ENCODE results near the gene B3GNT3. TPM values are rescaled to one million over a fixed set of nuclear protein-coding genes. Genes with fewer than 3 reads are reported as not detected.

The B3GNT3 gene
- total RNA-seq, 1 experiment from 2014 or later, result 22.2 TPM

DNA sequence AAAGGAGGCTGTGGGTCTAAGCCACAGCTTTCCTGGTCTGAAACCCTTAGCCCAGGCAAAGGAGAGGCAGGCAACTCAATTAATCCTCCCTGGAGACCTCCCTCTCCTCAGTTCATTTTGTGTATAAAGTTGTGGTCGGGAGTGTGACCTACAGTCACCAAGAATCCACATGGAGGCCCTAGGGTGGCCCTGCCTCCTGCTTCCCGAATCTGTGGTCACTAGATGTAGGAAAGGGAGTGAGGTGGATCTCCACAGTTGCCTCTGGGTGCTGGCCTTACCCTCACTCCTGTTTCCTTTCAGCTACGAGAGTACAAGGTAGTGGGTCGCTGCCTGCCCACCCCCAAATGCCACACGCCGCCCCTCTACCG is 66.0 kb downstream of the B3GNT3 start:
- no TSS peak for BruUV-seq (replicated peaks)
- RAD21 ChIA-PET (ENCODE audit: low non-redundant PET in 1 of 2, low total read pairs in 2 of 2, uncharacterized antibody in 2 of 2, unreplicated experiment in 2 of 2), result no interaction called here
- Histone ChIP-seq H3K27ac (ENCODE audit: low read depth, low read length) (peak overlapping the region; percentile 84), H4K20me1 (ENCODE audit: insufficient read depth) (peaks cover 17% of the 10 kb centered on the region; the same call in 1 of the 2 replicates), H3K79me2 (ENCODE audit: insufficient read depth, low read length) (peaks cover 41% of the 10 kb centered on the region), H3K9me3 (ENCODE audit: control insufficient read depth in 1 of 2, insufficient read depth in 1 of 2, low read depth in 1 of 2, low read length in 2 of 2) (no peaks in the 10 kb centered on the region), H3K9me2 (ENCODE audit: insufficient read depth) (no peaks in the 10 kb centered on the region), H3K27me3 (ENCODE audit: insufficient read depth, low read length) (no peaks in the 10 kb centered on the region), H3K4me1 (ENCODE audit: control insufficient read depth in 1 of 2, insufficient read depth in 2 of 2, low read length in 2 of 2) (peaks cover 36 to 59% of the 10 kb centered on the region in 2 experiments), H3K4me3 (replicated peaks in 1 of 2; ENCODE audit: low read depth in 1 of 2, low read length in 2 of 2) (peak overlapping the region; percentile 82 to 93), H2AFZ (ENCODE audit: low read depth, low read length, poor library complexity, severe bottlenecking) (no peak overlapping the region), H3K9ac (ENCODE audit: low read length) (peak overlapping the region; percentile 100), H3K4me2 (ENCODE audit: low read length) (peak overlapping the region; percentile 92), H3K36me3 (ENCODE audit: control insufficient read depth in 1 of 2, insufficient read depth in 2 of 2, low read length in 2 of 2) (peaks cover 20 to 46% of the 10 kb centered on the region in 2 experiments)
- intact Hi-C loops (cut with micrococcal nuclease), result no loop called here
- ATAC-seq (no peak), DNase-seq (ENCODE audit: low read depth, low spot score) (no peak)
- TF ChIP-seq ZFX (IDR thresholded peaks at IDR 0.05), result no peak
- no peak for TF ChIP-seq RAD21 (IDR thresholded peaks at IDR 0.05; ENCODE audit: low read depth)
- TF ChIP-seq CBX3 (IDR thresholded peaks at IDR 0.05; ENCODE audit: low read depth), result no peak
- no peak for TF ChIP-seq SIN3A (IDR thresholded peaks at IDR 0.05; ENCODE audit: low read depth)
- TF ChIP-seq, protein P1, sequence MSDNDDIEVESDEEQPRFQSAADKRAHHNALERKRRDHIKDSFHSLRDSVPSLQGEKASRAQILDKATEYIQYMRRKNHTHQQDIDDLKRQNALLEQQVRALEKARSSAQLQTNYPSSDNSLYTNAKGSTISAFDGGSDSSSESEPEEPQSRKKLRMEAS (IDR thresholded peaks at IDR 0.05), result no peak
- TF ChIP-seq, protein P2, sequence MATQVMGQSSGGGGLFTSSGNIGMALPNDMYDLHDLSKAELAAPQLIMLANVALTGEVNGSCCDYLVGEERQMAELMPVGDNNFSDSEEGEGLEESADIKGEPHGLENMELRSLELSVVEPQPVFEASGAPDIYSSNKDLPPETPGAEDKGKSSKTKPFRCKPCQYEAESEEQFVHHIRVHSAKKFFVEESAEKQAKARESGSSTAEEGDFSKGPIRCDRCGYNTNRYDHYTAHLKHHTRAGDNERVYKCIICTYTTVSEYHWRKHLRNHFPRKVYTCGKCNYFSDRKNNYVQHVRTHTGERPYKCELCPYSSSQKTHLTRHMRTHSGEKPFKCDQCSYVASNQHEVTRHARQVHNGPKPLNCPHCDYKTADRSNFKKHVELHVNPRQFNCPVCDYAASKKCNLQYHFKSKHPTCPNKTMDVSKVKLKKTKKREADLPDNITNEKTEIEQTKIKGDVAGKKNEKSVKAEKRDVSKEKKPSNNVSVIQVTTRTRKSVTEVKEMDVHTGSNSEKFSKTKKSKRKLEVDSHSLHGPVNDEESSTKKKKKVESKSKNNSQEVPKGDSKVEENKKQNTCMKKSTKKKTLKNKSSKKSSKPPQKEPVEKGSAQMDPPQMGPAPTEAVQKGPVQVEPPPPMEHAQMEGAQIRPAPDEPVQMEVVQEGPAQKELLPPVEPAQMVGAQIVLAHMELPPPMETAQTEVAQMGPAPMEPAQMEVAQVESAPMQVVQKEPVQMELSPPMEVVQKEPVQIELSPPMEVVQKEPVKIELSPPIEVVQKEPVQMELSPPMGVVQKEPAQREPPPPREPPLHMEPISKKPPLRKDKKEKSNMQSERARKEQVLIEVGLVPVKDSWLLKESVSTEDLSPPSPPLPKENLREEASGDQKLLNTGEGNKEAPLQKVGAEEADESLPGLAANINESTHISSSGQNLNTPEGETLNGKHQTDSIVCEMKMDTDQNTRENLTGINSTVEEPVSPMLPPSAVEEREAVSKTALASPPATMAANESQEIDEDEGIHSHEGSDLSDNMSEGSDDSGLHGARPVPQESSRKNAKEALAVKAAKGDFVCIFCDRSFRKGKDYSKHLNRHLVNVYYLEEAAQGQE (IDR thresholded peaks at IDR 0.05; ENCODE audit: low read depth), result no peak
- no peak for TF ChIP-seq POLR2AphosphoS5 (IDR thresholded peaks at IDR 0.05; ENCODE audit: low read depth, low read length)
- TF ChIP-seq, protein P3, sequence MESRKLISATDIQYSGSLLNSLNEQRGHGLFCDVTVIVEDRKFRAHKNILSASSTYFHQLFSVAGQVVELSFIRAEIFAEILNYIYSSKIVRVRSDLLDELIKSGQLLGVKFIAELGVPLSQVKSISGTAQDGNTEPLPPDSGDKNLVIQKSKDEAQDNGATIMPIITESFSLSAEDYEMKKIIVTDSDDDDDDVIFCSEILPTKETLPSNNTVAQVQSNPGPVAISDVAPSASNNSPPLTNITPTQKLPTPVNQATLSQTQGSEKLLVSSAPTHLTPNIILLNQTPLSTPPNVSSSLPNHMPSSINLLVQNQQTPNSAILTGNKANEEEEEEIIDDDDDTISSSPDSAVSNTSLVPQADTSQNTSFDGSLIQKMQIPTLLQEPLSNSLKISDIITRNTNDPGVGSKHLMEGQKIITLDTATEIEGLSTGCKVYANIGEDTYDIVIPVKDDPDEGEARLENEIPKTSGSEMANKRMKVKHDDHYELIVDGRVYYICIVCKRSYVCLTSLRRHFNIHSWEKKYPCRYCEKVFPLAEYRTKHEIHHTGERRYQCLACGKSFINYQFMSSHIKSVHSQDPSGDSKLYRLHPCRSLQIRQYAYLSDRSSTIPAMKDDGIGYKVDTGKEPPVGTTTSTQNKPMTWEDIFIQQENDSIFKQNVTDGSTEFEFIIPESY (IDR thresholded peaks at IDR 0.05; ENCODE audit: extremely low read depth, insufficient replicate concordance, low read length), result no peak
- no peak for TF ChIP-seq EZH2 (IDR thresholded peaks at IDR 0.05)
- TF ChIP-seq TCF7L2 (IDR thresholded peaks at IDR 0.05; ENCODE audit: borderline replicate concordance, extremely low read depth, insufficient read depth, insufficient read length), result no peak
- no peak for TF ChIP-seq YY1 (IDR thresholded peaks at IDR 0.05; ENCODE audit: extremely low read depth, insufficient replicate concordance, low read depth, low read length)
- TF ChIP-seq CEBPB (IDR thresholded peaks at IDR 0.05; ENCODE audit: low read depth), result no peak
- TF ChIP-seq POLR2A (IDR thresholded peaks at IDR 0.05; ENCODE audit: borderline replicate concordance, extremely low read depth, insufficient read depth, insufficient read length), result no peak
- TF ChIP-seq SRF (IDR thresholded peaks at IDR 0.05; ENCODE audit: low read depth), result no peak
- no peak for TF ChIP-seq JUND (IDR thresholded peaks at IDR 0.05)
- TF ChIP-seq, protein P4, sequence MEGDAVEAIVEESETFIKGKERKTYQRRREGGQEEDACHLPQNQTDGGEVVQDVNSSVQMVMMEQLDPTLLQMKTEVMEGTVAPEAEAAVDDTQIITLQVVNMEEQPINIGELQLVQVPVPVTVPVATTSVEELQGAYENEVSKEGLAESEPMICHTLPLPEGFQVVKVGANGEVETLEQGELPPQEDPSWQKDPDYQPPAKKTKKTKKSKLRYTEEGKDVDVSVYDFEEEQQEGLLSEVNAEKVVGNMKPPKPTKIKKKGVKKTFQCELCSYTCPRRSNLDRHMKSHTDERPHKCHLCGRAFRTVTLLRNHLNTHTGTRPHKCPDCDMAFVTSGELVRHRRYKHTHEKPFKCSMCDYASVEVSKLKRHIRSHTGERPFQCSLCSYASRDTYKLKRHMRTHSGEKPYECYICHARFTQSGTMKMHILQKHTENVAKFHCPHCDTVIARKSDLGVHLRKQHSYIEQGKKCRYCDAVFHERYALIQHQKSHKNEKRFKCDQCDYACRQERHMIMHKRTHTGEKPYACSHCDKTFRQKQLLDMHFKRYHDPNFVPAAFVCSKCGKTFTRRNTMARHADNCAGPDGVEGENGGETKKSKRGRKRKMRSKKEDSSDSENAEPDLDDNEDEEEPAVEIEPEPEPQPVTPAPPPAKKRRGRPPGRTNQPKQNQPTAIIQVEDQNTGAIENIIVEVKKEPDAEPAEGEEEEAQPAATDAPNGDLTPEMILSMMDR (IDR thresholded peaks at IDR 0.05 in 2 of 3, conservative IDR thresholded peaks at IDR 0.05 in 1 of 3; ENCODE audit: borderline replicate concordance in 1 of 3, insufficient read depth in 1 of 3, low read depth in 2 of 3, low read length in 2 of 3), result no peak
- no peak for TF ChIP-seq ZNF274 (IDR thresholded peaks at IDR 0.05; ENCODE audit: low read depth, low read length)
- TF ChIP-seq EGR1 (IDR thresholded peaks at IDR 0.05; ENCODE audit: low read depth), result no peak
- TF ChIP-seq, protein P5, sequence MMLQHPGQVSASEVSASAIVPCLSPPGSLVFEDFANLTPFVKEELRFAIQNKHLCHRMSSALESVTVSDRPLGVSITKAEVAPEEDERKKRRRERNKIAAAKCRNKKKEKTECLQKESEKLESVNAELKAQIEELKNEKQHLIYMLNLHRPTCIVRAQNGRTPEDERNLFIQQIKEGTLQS (IDR thresholded peaks at IDR 0.05), result no peak
- CTCF ChIA-PET, result no interaction called here
- POLR2A ChIA-PET, result interaction anchor here (1.1 to 2.2 kb wide), 2 partner anchors 70 to 89 kb away, joined by 3 to 61 read pairs; partner anchors contain the start of gene CCDC124

All from HCT116 (cell line).